IMR-90 (cell line): ENCODE measurements around the gene GALNT7. TPM values are rescaled to one million over a fixed set of nuclear protein-coding genes. Genes with fewer than 3 reads are reported as not detected.

ENCODE experiments used
- ATAC-seq: fragments of 200-7000 bp; cut with Tn5 transposase; 2 replicates; pipeline ENCODE4 v1.9.1; 2020; ENCODE audit warnings: low read depth, mild to moderate bottlenecking, moderate library complexity
- BruUV-seq: library from RNA; stranded (reverse); fragments of 400-500 nt; replicated peaks from 2 replicates; lab custom pipeline; 2021; lab: Mats Ljungman, UMichigan
- CTCF ChIA-PET: fragments of 300-600 bp; formaldehyde crosslinking; extraction: SDS; loops from one replicate; lab custom pipeline; 2021; ENCODE audit warnings: antibody characterized with exemption; lab: Yijun Ruan, JAX
- POLR2A ChIA-PET: fragments of 300-600 bp; sonication (Branson Sonifier 250); formaldehyde crosslinking; loops from one replicate; lab custom pipeline; 2022; ENCODE audit warnings: antibody characterized with exemption; ENCODE audit not compliant: unreplicated experiment; lab: Charles Lee
- DNase-seq: peaks from one replicate; pipeline ENCODE4 v3.0.0; 2013
- H2AFZ ChIP-seq: replicated peaks from 2 replicates; pipeline ENCODE3; 2013; ENCODE audit warnings: low read length, mild to moderate bottlenecking; ENCODE audit not compliant: poor library complexity
- H2AK5ac ChIP-seq: 2 replicates; pipeline ENCODE4 v1.6.1; 2013; ENCODE audit warnings: low read depth, low read length, inconsistent platforms
- H2AK9ac ChIP-seq: replicated peaks from 2 replicates; pipeline ENCODE3; 2013; ENCODE audit warnings: mild to moderate bottlenecking, low read depth, low read length, moderate library complexity; ENCODE audit not compliant: poor library complexity
- H2BK120ac ChIP-seq: 2 replicates; pipeline ENCODE4 v1.6.1; 2013; ENCODE audit warnings: low read depth, low read length, inconsistent platforms
- H2BK15ac ChIP-seq: 3 replicates; pipeline ENCODE4 v1.6.1; 2013; ENCODE audit warnings: low read depth, low read length, inconsistent platforms
- H2BK20ac ChIP-seq: 2 replicates; pipeline ENCODE4 v1.6.1; 2013; ENCODE audit warnings: low read depth, mild to moderate bottlenecking, inconsistent platforms, low read length, moderate library complexity
- H2BK5ac ChIP-seq: 2 replicates; pipeline ENCODE4 v1.6.1; 2013; ENCODE audit warnings: mild to moderate bottlenecking, low read depth, low read length, inconsistent platforms; ENCODE audit not compliant: poor library complexity, severe bottlenecking
- H3K14ac ChIP-seq: replicated peaks from 2 replicates; pipeline ENCODE4 v1.6.1; 2013; ENCODE audit warnings: low read depth, low read length, inconsistent platforms
- H3K18ac ChIP-seq: 2 replicates; pipeline ENCODE4 v1.6.1; 2013; ENCODE audit warnings: low read depth, low read length, control low read depth
- H3K23ac ChIP-seq: 2 replicates; pipeline ENCODE4 v1.6.1; 2013; ENCODE audit warnings: low read depth, low read length, inconsistent platforms
- H3K27ac ChIP-seq: 2 replicates; pipeline ENCODE4 v1.5.1; 2013; ENCODE audit warnings: mild to moderate bottlenecking, control low read depth, low read length; ENCODE audit not compliant: insufficient read depth
- H3K27me3 ChIP-seq: 2 replicates; pipeline ENCODE4 v1.6.1; 2013; ENCODE audit warnings: low read length; ENCODE audit not compliant: control insufficient read depth, insufficient read depth
- H3K36me3 ChIP-seq: 2 replicates; pipeline ENCODE4 v1.6.1; 2013; ENCODE audit warnings: low read length, mixed read lengths; ENCODE audit not compliant: control insufficient read depth, insufficient read depth
- H3K4ac ChIP-seq: 2 replicates; pipeline ENCODE4 v1.6.1; 2013; ENCODE audit warnings: low read depth, low read length, inconsistent platforms
- H3K4me1 ChIP-seq: 2 replicates; pipeline ENCODE4 v1.6.1; 2013; ENCODE audit warnings: low read length, mixed read lengths; ENCODE audit not compliant: control insufficient read depth, insufficient read depth
- H3K4me2 ChIP-seq: 2 replicates; pipeline ENCODE4 v1.6.1; 2013; ENCODE audit warnings: low read depth, mild to moderate bottlenecking, control low read depth, low read length, moderate library complexity
- H3K4me3 ChIP-seq: 2 replicates; pipeline ENCODE4 v1.5.1; 2013; ENCODE audit warnings: low read depth, mild to moderate bottlenecking, control low read depth, low read length, moderate library complexity; ENCODE audit not compliant: insufficient read depth
- H3K56ac ChIP-seq: 2 replicates; pipeline ENCODE4 v1.6.1; 2013; ENCODE audit warnings: low read length, inconsistent platforms; ENCODE audit not compliant: insufficient read depth; ENCODE audit errors: extremely low read depth
- H3K79me1 ChIP-seq, 2 experiments: 2 replicates each; pipeline ENCODE4 v1.6.1; 2013; ENCODE audit warnings: low read length in 2 of 2, inconsistent platforms in 1 of 2, low read depth in 1 of 2
- H3K9ac ChIP-seq: 2 replicates; pipeline ENCODE4 v1.6.1; 2013; ENCODE audit warnings: low read depth, low read length, control low read depth
- H3K9me1 ChIP-seq: 2 replicates; pipeline ENCODE4 v1.6.1; 2013; ENCODE audit warnings: low read length, inconsistent platforms; ENCODE audit not compliant: insufficient read depth
- H3K9me3 ChIP-seq: 2 replicates; pipeline ENCODE4 v1.6.1; 2013; ENCODE audit warnings: low read length; ENCODE audit not compliant: control insufficient read depth, insufficient read depth
- H4K20me1 ChIP-seq: 2 replicates; pipeline ENCODE4 v1.6.1; 2013; ENCODE audit warnings: low read length, inconsistent platforms; ENCODE audit not compliant: insufficient read depth
- H4K5ac ChIP-seq: 2 replicates; pipeline ENCODE4 v1.6.1; 2013; ENCODE audit warnings: mild to moderate bottlenecking, low read depth, low read length, control low read depth
- H4K8ac ChIP-seq, 2 experiments: 2 replicates each; pipeline ENCODE4 v1.6.1; 2013; ENCODE audit warnings: low read depth in 2 of 2, low read length in 2 of 2, control low read depth in 1 of 2, inconsistent platforms in 1 of 2
- H4K91ac ChIP-seq: 2 replicates; pipeline ENCODE4 v1.6.1; 2013; ENCODE audit warnings: low read depth, low read length, inconsistent platforms; ENCODE audit not compliant: insufficient read depth
- BHLHE40 ChIP-seq: fragments of 150-350 bp; IDR thresholded peaks from 2 replicates; pipeline ENCODE4 v1.6.1; 2016; ENCODE audit warnings: mild to moderate bottlenecking, low read depth, low read length
- CEBPB ChIP-seq: IDR thresholded peaks from 2 replicates; pipeline ENCODE4 v1.6.1; 2012; ENCODE audit warnings: low read depth, low read length, improper control_type of control experiment
- CHD1 ChIP-seq: IDR thresholded peaks from 2 replicates; pipeline ENCODE4 v1.6.1; 2012; ENCODE audit warnings: low read depth, low read length, improper control_type of control experiment
- CTCF ChIP-seq: conservative IDR thresholded peaks from 2 replicates; pipeline ENCODE4 v1.5.1; 2012; ENCODE audit warnings: mild to moderate bottlenecking, low read depth, low read length, improper control_type of control experiment
- FOS ChIP-seq: fragments of 150-350 bp; IDR thresholded peaks from 2 replicates; pipeline ENCODE4 v1.6.1; 2016; ENCODE audit warnings: low read depth, low read length
- MAFK ChIP-seq: IDR thresholded peaks from 2 replicates; pipeline ENCODE4 v1.6.1; 2012; ENCODE audit warnings: low read depth, low read length, improper control_type of control experiment
- MAZ ChIP-seq: IDR thresholded peaks from 2 replicates; pipeline ENCODE4 v1.6.1; 2012; ENCODE audit warnings: low read depth, mild to moderate bottlenecking, low read length, improper control_type of control experiment, moderate library complexity, borderline replicate concordance
- MXI1 ChIP-seq: IDR thresholded peaks from 2 replicates; pipeline ENCODE4 v1.6.1; 2012; ENCODE audit warnings: low read depth, mild to moderate bottlenecking, low read length, moderate library complexity, borderline replicate concordance
- NFE2L2 ChIP-seq: fragments of 150-350 bp; IDR thresholded peaks from 2 replicates; pipeline ENCODE4 v1.6.1; 2016; ENCODE audit warnings: low read depth, mild to moderate bottlenecking, low read length
- POLR2A ChIP-seq: IDR thresholded peaks from 2 replicates; pipeline ENCODE4 v1.6.1; 2012; ENCODE audit warnings: mild to moderate bottlenecking, low read depth, low read length
- RAD21 ChIP-seq: IDR thresholded peaks from 2 replicates; pipeline ENCODE4 v1.6.1; 2012; ENCODE audit warnings: low read length, improper control_type of control experiment
- RCOR1 ChIP-seq: IDR thresholded peaks from 2 replicates; pipeline ENCODE4 v1.6.1; 2012; ENCODE audit warnings: mild to moderate bottlenecking, low read length, improper control_type of control experiment; ENCODE audit not compliant: insufficient replicate concordance
- RFX5 ChIP-seq: IDR thresholded peaks from 2 replicates; pipeline ENCODE4 v1.8.0; 2012; ENCODE audit warnings: low read depth, mild to moderate bottlenecking, low read length, moderate library complexity
- SMC3 ChIP-seq: fragments of 150-350 bp; IDR thresholded peaks from 2 replicates; pipeline ENCODE4 v1.6.1; 2016; ENCODE audit warnings: low read depth, mild to moderate bottlenecking, antibody characterized with exemption, low read length, moderate library complexity
- WGBS, 2 experiments: methylation state at CpG; one replicate each; pipeline versions ENCODE4 v1.1.5 to v1.1.7; 2013; ENCODE audit warnings: missing lambda C conversion rate in 2 of 2; ENCODE audit not compliant: insufficient read length in 1 of 2; ENCODE audit errors: extremely low coverage in 2 of 2; 5-methylcytosine and 5-hydroxymethylcytosine counted together
- dilution Hi-C: fragments of 300-500 bp; cut with HindIII; formaldehyde crosslinking; loops from one replicate; pipeline ENCODE4 v1.14.3; 2018; ENCODE audit warnings: low sequenced_read_pairs; ENCODE audit not compliant: unreplicated experiment
- in situ Hi-C: fragments of 300-500 bp; cut with MboI; formaldehyde crosslinking; loops from 3 replicates; pipeline ENCODE4 v1.14.3; 2019; ENCODE audit warnings: low sequenced_read_pairs, inconsistent platforms, mixed read lengths
- intact Hi-C: fragments of 100-400 bp; cut with micrococcal nuclease; formaldehyde crosslinking; loops from 2 replicates; pipeline ENCODE4 v1.10.0; 2022
- polyA plus RNA-seq, 3 experiments: library from polyadenylated mRNA; depleted of rRNA; stranded (reverse); fragments of >200 nt; gene quantifications; 2 replicates each; pipeline ENCODE4 v1.2.3, GENCODE V29; 2012; ENCODE audit warnings: low replicate concordance in 1 of 3
- total RNA-seq: library from RNA; depleted of rRNA; stranded (reverse); fragments of >200 nt; gene quantifications from 2 replicates; pipeline ENCODE4 v1.2.3, GENCODE V29; 2012
- TF ChIP-seq, protein P1 (sequence below): fragments of 150-350 bp; IDR thresholded peaks from 2 replicates; pipeline ENCODE4 v1.6.1; 2017; ENCODE audit warnings: mild to moderate bottlenecking, antibody characterized with exemption, low read length, low read depth
- TF ChIP-seq, protein P2 (sequence below): fragments of 150-350 bp; IDR thresholded peaks from 2 replicates; pipeline ENCODE4 v1.6.1; 2016; ENCODE audit warnings: low read depth, mild to moderate bottlenecking, low read length, moderate library complexity, borderline replicate concordance

Gene GALNT7
- total and polyA plus RNA-seq, 2 of the 4 experiments (the other 2 are of a cell fraction): 19.1 to 31.2 TPM

DNA sequence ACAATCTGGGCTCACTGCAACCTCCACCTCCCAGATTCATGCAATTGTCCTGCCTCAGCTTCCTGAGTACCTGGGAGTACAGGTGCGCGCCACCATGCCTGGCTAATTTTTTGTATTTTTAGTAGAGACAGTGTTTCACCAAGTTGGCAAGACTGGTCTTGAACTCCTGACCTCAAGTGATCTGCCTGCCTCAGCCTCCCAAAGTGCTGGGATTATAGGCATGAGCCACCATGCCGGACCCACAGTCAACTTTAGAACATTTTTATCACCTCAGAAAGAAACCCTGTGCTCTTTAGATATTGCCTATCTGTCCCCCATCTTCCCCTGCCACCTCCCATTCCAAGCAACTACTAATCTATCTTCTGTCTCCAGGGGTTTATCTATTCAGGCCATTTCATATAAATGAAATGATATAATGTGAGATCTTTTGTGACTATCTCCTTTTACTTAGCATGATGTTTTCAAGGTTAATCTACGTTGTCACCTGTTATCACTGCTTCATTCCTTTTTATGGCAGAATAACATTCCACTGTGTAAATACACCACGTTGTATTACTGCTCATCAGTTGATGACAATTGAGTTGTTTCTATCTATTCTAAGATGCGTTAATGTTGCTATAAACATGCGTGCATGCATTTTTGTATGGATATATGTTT is 44.3 kb upstream of the GALNT7 start:
- Histone ChIP-seq H2BK120ac (no peak overlapping the region), H3K4me2 (no peak overlapping the region), H3K56ac (no peak overlapping the region), H2BK15ac (no peak overlapping the region), H3K4me1 (peaks cover 1% of the 10 kb centered on the region; the same call in 1 of the 2 replicates), H3K27ac (no peak overlapping the region), H3K14ac (no peak overlapping the region), H3K27me3 (0 out of 2 replicates have a peak, but pooled peaks cover 1% of the 10 kb centered on the region), H3K9ac (no peak overlapping the region), H3K23ac (no peak overlapping the region), H3K79me1 (no peaks in the 10 kb centered on the region), H2AK9ac (no peak overlapping the region), H2BK20ac (no peak overlapping the region), H3K9me1 (no peaks in the 10 kb centered on the region; the same call in 1 of the 2 replicates), H3K4me3 (no peak overlapping the region), H2AK5ac (no peak overlapping the region), H3K4ac (no peak overlapping the region), H2BK5ac (no peak overlapping the region), H3K36me3 (no peaks in the 10 kb centered on the region), H3K9me3 (no peaks in the 10 kb centered on the region), H4K5ac (no peak overlapping the region), H3K18ac (no peak overlapping the region), H4K91ac (no peak overlapping the region), H4K20me1 (no peaks in the 10 kb centered on the region), H2AFZ (no peak overlapping the region), H4K8ac (no peak overlapping the region)
- dilution Hi-C loops: no loop called here
- BruUV-seq: no TSS peak
- in situ Hi-C loops: no loop called here
- DNase-seq (no peak), ATAC-seq (no peak)
- ChIA-PET CTCF (no interaction called here), POLR2A (no interaction called here)
- intact Hi-C loops: no loop called here
- WGBS, 2 experiments: no CpG with 5 or more reads among the region's 7 CpGs
- TF ChIP-seq CTCF: no peak
- no peak for TF ChIP-seq RCOR1
- no peak for TF ChIP-seq MAZ
- TF ChIP-seq, protein P1, sequence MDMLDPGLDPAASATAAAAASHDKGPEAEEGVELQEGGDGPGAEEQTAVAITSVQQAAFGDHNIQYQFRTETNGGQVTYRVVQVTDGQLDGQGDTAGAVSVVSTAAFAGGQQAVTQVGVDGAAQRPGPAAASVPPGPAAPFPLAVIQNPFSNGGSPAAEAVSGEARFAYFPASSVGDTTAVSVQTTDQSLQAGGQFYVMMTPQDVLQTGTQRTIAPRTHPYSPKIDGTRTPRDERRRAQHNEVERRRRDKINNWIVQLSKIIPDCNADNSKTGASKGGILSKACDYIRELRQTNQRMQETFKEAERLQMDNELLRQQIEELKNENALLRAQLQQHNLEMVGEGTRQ: no peak
- no peak for TF ChIP-seq BHLHE40
- no peak for TF ChIP-seq FOS
- no peak for TF ChIP-seq MXI1
- TF ChIP-seq RAD21: no peak
- TF ChIP-seq RFX5: no peak
- TF ChIP-seq, protein P2, sequence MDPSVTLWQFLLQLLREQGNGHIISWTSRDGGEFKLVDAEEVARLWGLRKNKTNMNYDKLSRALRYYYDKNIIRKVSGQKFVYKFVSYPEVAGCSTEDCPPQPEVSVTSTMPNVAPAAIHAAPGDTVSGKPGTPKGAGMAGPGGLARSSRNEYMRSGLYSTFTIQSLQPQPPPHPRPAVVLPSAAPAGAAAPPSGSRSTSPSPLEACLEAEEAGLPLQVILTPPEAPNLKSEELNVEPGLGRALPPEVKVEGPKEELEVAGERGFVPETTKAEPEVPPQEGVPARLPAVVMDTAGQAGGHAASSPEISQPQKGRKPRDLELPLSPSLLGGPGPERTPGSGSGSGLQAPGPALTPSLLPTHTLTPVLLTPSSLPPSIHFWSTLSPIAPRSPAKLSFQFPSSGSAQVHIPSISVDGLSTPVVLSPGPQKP: no peak
- TF ChIP-seq SMC3: no peak
- TF ChIP-seq NFE2L2: no peak
- TF ChIP-seq CEBPB: no peak
- no peak for TF ChIP-seq POLR2A
- no peak for TF ChIP-seq MAFK
- no peak for TF ChIP-seq CHD1
